Stimulated activated CD8-positive, alpha-beta memory T cell treated with anti-CD3 and anti-CD28 coated beads, Interleukin-7, amount 100 ng/mL, for 1 hour (primary cell): ENCODE results near the gene ALDH1A2.

Source experiments
- DNase-seq, 2 donors: peaks; one replicate each; pipeline ENCODE4 v3.0.0-alpha.2; 2020; ENCODE audit warnings: low read depth in 2 of 2

Gene ALDH1A2

DNA sequence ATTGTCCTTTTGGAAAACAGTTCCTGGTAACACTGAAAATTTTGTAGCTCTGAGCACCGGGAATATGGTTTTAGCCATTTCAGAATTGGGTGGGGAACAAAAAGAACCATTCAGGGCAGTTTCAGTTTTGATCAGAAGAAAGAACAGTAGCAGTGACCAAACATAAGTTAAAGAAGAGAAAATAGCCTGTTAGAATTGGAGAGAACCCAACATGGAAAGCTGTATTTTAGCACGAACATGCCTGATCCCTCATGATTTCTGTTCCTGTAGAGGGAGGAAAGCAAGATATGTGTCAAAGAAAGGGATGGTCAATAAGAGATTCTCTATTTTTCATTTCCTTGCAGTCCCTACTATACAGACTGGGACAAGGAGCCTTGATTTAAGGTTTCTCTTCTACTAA, 119.9 kb downstream of the ALDH1A2 start:
- DNase-seq, result no peak

GRCh38 chr15:57943754-57944420, 121.6 kb downstream of the ALDH1A2 start:
- DNase-seq, result no peak

- no peak for DNase-seq
Measured at GRCh38 chr15:57943171-57943570, 122.3 kb downstream of the ALDH1A2 start.

- DNase-seq, result no peak
Measured at GRCh38 chr15:57941816-57942215, 123.7 kb downstream of the ALDH1A2 start.

- DNase-seq, result no peak
Measured at GRCh38 chr15:57932348-57932747, 133.2 kb downstream of the ALDH1A2 start.

GRCh38 chr15:57931570-57931969, 133.9 kb downstream of the ALDH1A2 start:
- no peak for DNase-seq

GRCh38 chr15:57927091-57927631, 138.3 kb downstream of the ALDH1A2 start:
- no peak for DNase-seq

DNA sequence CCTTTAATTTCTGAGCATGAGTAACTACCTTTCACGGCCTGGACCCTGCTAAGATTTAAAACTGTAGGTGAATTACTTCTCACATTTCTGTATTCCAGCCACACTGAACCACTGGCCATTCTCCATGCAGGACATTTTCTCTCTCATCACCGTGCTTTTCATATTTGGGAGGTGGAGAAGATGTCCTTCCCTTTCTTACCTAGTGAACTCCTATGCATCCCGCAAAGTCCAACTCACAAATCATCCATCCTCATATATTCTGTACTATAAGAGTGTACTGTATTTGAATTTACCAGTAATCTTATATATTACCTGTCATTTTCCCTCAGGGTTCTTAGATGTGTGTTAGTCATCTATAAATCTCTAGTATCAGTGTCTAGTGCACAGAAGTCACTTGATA, 139.9 kb downstream of the ALDH1A2 start:
- DNase-seq, result no peak

GRCh38 chr15:57924598-57924997, 140.9 kb downstream of the ALDH1A2 start:
- DNase-seq, result no peak

DNA sequence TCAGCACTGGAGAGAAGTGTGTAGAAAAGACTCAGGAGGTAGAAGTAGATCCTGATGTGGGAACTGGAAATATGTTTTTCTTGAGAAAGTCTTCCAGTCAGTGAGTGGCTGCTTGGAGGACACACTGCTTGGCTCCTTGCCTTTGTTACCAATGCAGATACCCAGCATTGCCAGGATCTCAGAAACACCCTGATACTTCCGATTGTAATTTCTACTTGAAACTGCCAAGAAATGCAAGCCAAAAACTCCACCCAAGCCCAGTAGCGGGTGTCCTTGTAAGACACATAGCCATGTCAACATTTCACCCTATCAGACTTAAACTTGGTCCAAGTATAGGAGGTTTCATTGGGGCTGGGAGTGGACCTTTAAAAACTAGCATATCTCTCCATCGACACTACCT, 141.8 kb downstream of the ALDH1A2 start:
- no peak for DNase-seq

DNA sequence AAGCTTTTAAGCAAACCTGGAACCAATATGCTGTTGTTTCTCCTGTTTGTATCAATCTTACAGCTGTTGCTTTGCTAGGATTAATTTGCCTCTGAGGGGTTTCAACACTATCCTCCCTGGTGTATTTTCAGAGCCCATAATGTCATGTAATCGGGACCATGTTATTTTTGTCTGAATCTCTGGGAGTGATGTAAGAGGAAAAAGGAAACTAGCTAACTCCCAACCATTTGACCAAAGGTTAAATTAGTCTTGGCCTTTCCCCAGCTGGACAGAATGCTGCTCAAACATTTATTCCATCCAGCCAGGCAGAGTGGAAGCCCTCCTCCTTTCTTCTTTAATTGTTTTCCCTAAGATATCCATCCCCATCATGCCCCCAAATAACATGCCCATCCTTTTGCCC, 142.2 kb downstream of the ALDH1A2 start:
- no peak for DNase-seq

DNA sequence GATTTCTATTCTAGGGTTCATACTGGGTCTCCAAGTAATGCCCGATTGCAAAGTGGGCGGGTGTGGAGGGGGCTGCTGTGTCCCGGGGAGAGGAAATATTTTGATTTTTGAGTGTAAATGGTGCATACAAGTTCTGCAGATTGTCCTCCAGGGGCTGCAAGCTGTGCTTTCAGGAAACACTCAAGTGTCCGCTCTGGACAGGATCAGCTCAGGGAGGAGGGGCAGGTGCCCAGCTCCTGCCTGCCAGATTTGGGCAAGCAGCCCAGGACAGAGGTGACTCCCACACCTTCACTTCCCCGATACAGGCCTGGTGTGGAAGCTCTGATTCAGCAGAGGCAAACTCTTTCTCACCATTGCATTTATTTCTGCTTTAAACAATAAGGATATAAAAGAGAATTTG, 142.7 kb downstream of the ALDH1A2 start:
- no peak for DNase-seq

DNA sequence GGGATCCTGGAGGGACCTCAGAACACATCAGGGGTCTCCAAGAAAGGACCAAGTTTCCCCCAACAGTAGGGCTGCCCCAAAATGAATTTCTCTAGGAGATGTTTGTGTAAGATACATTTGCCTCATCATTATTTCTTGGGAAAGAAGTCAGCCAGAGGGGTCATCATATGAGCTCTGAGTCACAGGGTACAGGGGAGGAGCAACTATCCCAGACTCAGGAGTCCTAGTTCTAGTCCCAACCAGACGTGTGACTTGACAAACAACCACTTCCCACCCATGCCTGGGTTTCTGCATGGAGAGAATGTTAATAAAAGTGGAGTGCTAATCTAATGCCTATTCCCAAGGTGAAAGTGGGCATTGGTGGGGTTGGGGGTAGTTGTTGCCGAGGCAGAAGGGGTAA, 144.1 kb downstream of the ALDH1A2 start:
- DNase-seq, result no peak

DNA sequence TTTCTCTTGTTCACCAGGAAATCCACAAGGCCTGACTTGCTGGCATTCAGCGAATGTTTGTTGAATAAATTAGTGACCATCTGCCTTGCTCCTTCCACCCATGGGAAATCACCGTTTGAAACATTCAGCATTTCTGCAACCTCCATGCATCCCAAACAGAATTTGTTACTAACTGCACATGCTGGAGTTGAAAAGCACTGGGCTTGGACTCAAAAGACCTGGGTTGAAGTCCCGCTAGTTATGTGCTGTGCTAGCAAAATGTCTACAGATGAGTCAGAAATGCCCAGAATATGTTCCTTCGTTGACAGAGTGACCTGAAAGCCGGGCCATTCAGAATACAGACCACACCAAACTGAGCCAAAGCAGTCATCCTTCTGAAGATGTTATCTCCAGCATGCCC, 144.6 kb downstream of the ALDH1A2 start:
- DNase-seq, result no peak

GRCh38 chr15:57919754-57920153, 145.8 kb downstream of the ALDH1A2 start:
- no peak for DNase-seq

- no peak for DNase-seq
Measured at GRCh38 chr15:57917998-57918397, 147.5 kb downstream of the ALDH1A2 start.

- DNase-seq, result no peak
Measured at GRCh38 chr15:57916695-57917094, 148.8 kb downstream of the ALDH1A2 start.

- DNase-seq, result no peak
Measured at GRCh38 chr15:57915827-57916531, 149.5 kb downstream of the ALDH1A2 start.

DNA sequence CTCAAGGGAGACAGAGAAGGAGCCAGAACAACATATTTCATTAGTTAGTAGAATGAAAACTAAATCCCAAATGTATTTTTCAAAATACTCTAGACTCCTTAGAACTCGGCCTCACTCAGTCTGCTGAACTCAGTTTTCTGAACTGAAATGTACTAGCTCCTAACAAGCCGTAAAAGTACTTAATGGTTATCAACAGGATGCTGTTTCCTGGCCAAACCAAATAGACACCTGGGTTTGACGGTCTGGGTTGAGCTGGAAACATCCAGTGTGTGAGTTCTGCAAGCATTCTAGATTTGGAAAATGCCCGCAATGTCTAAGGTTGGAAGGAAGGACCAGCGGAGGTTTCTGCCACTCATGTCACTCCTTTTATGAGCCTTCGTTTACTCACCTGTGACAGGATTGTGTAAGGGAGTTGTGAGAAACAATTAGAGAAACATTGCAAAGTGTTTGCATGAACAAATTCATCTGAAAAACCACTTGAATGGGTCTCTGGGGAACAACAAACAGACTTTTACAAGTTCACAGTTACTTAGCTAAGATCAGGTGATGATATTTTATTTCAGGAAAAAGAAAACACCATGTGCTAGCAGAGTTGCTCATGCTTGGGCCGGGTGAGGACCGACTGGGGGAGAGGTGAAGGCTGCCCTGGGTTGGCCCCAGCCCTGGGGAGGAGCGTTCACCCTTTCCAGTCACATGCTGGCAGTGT, 151.0 kb downstream of the ALDH1A2 start:
- no peak for DNase-seq

- no peak for DNase-seq
Measured at GRCh38 chr15:57911247-57911646, 154.3 kb downstream of the ALDH1A2 start.

- DNase-seq, result no peak
Measured at GRCh38 chr15:57910672-57911071, 154.8 kb downstream of the ALDH1A2 start.

- DNase-seq, result no peak
Measured at GRCh38 chr15:57909388-57909787, 156.1 kb downstream of the ALDH1A2 start.

GRCh38 chr15:57903626-57904025, 161.9 kb downstream of the ALDH1A2 start:
- DNase-seq, result no peak
